Pons (tissue), 1 donor: ENCODE measurements around the gene C11orf91.
"Not testable (repeated sequence)": the region's sequence is repeated elsewhere in the genome, so short reads cannot be mapped to it uniquely, and the experiment has no call there.

Experiments
- DNase-seq: peaks from one replicate; pipeline ENCODE4 v3.0.0-alpha.2; 2016; ENCODE audit warnings: low spot score

The C11orf91 gene

GRCh38 chr11:33669598-33670249 is 30.9 kb downstream of the C11orf91 start:
- DNase-seq, result no peak

- DNase-seq, result no peak
Measured at GRCh38 chr11:33668951-33669596, 31.6 kb downstream of the C11orf91 start.

GRCh38 chr11:33668468-33668825 is 32.2 kb downstream of the C11orf91 start:
- DNase-seq, result no peak

GRCh38 chr11:33667819-33668467 is 32.7 kb downstream of the C11orf91 start:
- DNase-seq, result no peak

GRCh38 chr11:33665350-33666106 is 35.1 kb downstream of the C11orf91 start:
- no peak for DNase-seq

GRCh38 chr11:33664827-33665226 is 35.8 kb downstream of the C11orf91 start:
- DNase-seq, result no peak

- no peak for DNase-seq
Measured at GRCh38 chr11:33664166-33664565, 36.5 kb downstream of the C11orf91 start.

GRCh38 chr11:33663121-33663520 is 37.5 kb downstream of the C11orf91 start:
- no peak for DNase-seq

- DNase-seq, result not testable (repeated sequence)
Measured at GRCh38 chr11:33661526-33661925, 39.1 kb downstream of the C11orf91 start.

- DNase-seq, result no peak
Measured at GRCh38 chr11:33660962-33661361, 39.7 kb downstream of the C11orf91 start.

- no peak for DNase-seq
Measured at GRCh38 chr11:33659370-33660139, 41.1 kb downstream of the C11orf91 start.

GRCh38 chr11:33658195-33658900 is 42.3 kb downstream of the C11orf91 start:
- no peak for DNase-seq

- no peak for DNase-seq
Measured at GRCh38 chr11:33657757-33658156, 42.9 kb downstream of the C11orf91 start.

GRCh38 chr11:33656768-33657167 is 43.9 kb downstream of the C11orf91 start:
- no peak for DNase-seq

- no peak for DNase-seq
Measured at GRCh38 chr11:33655842-33656600, 44.6 kb downstream of the C11orf91 start.

GRCh38 chr11:33654594-33654993 is 46.0 kb downstream of the C11orf91 start:
- no peak for DNase-seq

GRCh38 chr11:33652930-33653329 is 47.7 kb downstream of the C11orf91 start:
- no peak for DNase-seq

- no peak for DNase-seq
Measured at GRCh38 chr11:33652431-33652830, 48.2 kb downstream of the C11orf91 start.

- no peak for DNase-seq
Measured at GRCh38 chr11:33651990-33652389, 48.6 kb downstream of the C11orf91 start.

- no peak for DNase-seq
Measured at GRCh38 chr11:33651555-33651954, 49.1 kb downstream of the C11orf91 start.
